ENCODE measurements around the gene BCAS3.
"Not testable (repeated sequence)": the region's sequence is repeated elsewhere in the genome, so short reads cannot be mapped to it uniquely, and the experiment has no call there.

The BCAS3 gene

GRCh38 chr17:61240851-61241468 lies 563.3 kb downstream of the BCAS3 start:
- DNase-seq, result no peak

- DNase-seq, result not testable (repeated sequence)
These were observed 567.3 kb downstream of the BCAS3 start for GRCh38 chr17:61244988-61245387.

GRCh38 chr17:61245706-61246135 lies 568.1 kb downstream of the BCAS3 start:
- DNase-seq, result no peak

- no peak for DNase-seq
These were observed 569.8 kb downstream of the BCAS3 start for GRCh38 chr17:61247439-61247838.

GRCh38 chr17:61248399-61248798 lies 570.7 kb downstream of the BCAS3 start:
- DNase-seq, result no peak

GRCh38 chr17:61249649-61250299 lies 572.1 kb downstream of the BCAS3 start:
- no peak for DNase-seq

- DNase-seq, result no peak
These were observed 572.8 kb downstream of the BCAS3 start for GRCh38 chr17:61250335-61250890.

- no peak for DNase-seq
These were observed 574.6 kb downstream of the BCAS3 start for GRCh38 chr17:61251939-61252865.

- no peak for DNase-seq
These were observed 575.7 kb downstream of the BCAS3 start for GRCh38 chr17:61253362-61253761.

- no peak for DNase-seq
These were observed 576.4 kb downstream of the BCAS3 start for GRCh38 chr17:61253937-61254574.

GRCh38 chr17:61254904-61255303 lies 577.3 kb downstream of the BCAS3 start:
- DNase-seq, result no peak

- no peak for DNase-seq
These were observed 578.0 kb downstream of the BCAS3 start for GRCh38 chr17:61255647-61256046.

- DNase-seq, result no peak
These were observed 581.7 kb downstream of the BCAS3 start for GRCh38 chr17:61259360-61259759.

- no peak for DNase-seq
These were observed 582.6 kb downstream of the BCAS3 start for GRCh38 chr17:61260071-61260797.

GRCh38 chr17:61261001-61261637 lies 583.5 kb downstream of the BCAS3 start:
- no peak for DNase-seq

- DNase-seq, result no peak
These were observed 587.7 kb downstream of the BCAS3 start for GRCh38 chr17:61265397-61265796.

- DNase-seq, result no peak
These were observed 590.2 kb downstream of the BCAS3 start for GRCh38 chr17:61267847-61268246.

- DNase-seq, result no peak
These were observed 597.7 kb downstream of the BCAS3 start for GRCh38 chr17:61275395-61275794.

- DNase-seq, result no peak
These were observed 599.2 kb downstream of the BCAS3 start for GRCh38 chr17:61276806-61277205.

- DNase-seq, result no peak
These were observed 602.0 kb downstream of the BCAS3 start for GRCh38 chr17:61279476-61280145.

GRCh38 chr17:61280338-61280737 lies 602.7 kb downstream of the BCAS3 start:
- no peak for DNase-seq
